DND-41 (cell line): ENCODE results near the gene TMEM163.

Experiments
- ATAC-seq: fragments of 200-7000 bp; cut with Tn5 transposase; 3 replicates; pipeline ENCODE4 v1.9.1; 2021; ENCODE audit warnings: low read depth; ENCODE audit not compliant: insufficient read depth
- DNase-seq: peaks from one replicate; pipeline ENCODE4 v3.0.0-alpha.2; 2020
- H2AFZ ChIP-seq: 2 replicates; pipeline ENCODE4 v1.6.0; 2012; ENCODE audit warnings: low read depth, low read length
- H3K27ac ChIP-seq: 2 replicates; pipeline ENCODE4 v1.5.1; 2012; ENCODE audit warnings: low read length, inconsistent platforms
- H3K27me3 ChIP-seq: fragments of 200-600 bp; sonication (generic); 2 replicates; pipeline ENCODE4 v1.6.0; 2012; ENCODE audit warnings: low read length, mild to moderate bottlenecking, inconsistent platforms; ENCODE audit not compliant: insufficient read depth, poor library complexity
- H3K36me3 ChIP-seq: 2 replicates; pipeline ENCODE4 v1.5.1; 2012; ENCODE audit warnings: low read length, inconsistent platforms; ENCODE audit not compliant: insufficient read depth
- H3K4me1 ChIP-seq: 2 replicates; pipeline ENCODE4 v1.5.1; 2012; ENCODE audit warnings: mild to moderate bottlenecking, low read length; ENCODE audit not compliant: insufficient read depth
- H3K4me2 ChIP-seq: 2 replicates; pipeline ENCODE4 v1.6.0; 2012; ENCODE audit warnings: mild to moderate bottlenecking, moderate library complexity, low read length, inconsistent platforms; ENCODE audit not compliant: insufficient read depth
- H3K4me3 ChIP-seq, 2 experiments: fragments of 200-600 bp in 1 of 2; shearing (Covaris generic) in 1 of 2; 2 replicates each; pipeline ENCODE4 v1.5.1; 2012 to 2016; ENCODE audit warnings: inconsistent platforms in 2 of 2, low read length in 2 of 2, mild to moderate bottlenecking in 2 of 2, low read depth in 1 of 2, moderate library complexity in 1 of 2
- H3K79me2 ChIP-seq: 2 replicates; pipeline ENCODE4 v1.6.0; 2012; ENCODE audit warnings: low read length, inconsistent platforms; ENCODE audit not compliant: insufficient read depth
- H3K9ac ChIP-seq: 2 replicates; pipeline ENCODE4 v1.6.0; 2012; ENCODE audit warnings: low read depth, mild to moderate bottlenecking, inconsistent platforms, low read length, moderate library complexity
- H3K9me3 ChIP-seq: 2 replicates; pipeline ENCODE4 v1.5.1; 2012; ENCODE audit warnings: low read length, moderate library complexity, mild to moderate bottlenecking, inconsistent platforms; ENCODE audit not compliant: insufficient read depth, severe bottlenecking
- H4K20me1 ChIP-seq: 2 replicates; pipeline ENCODE4 v1.6.0; 2012; ENCODE audit warnings: low read length; ENCODE audit not compliant: insufficient read depth
- EZH2 ChIP-seq: IDR thresholded peaks from 3 replicates; pipeline ENCODE4 v1.6.1; 2012; ENCODE audit warnings: borderline replicate concordance, low read depth, mild to moderate bottlenecking, moderate library complexity, low read length, inconsistent platforms; ENCODE audit not compliant: severe bottlenecking
- TF ChIP-seq, protein P1 (sequence below): IDR thresholded peaks from 2 replicates; pipeline ENCODE4 v1.5.1; 2012; ENCODE audit warnings: borderline replicate concordance, low read length, moderate library complexity, mild to moderate bottlenecking; ENCODE audit not compliant: poor library complexity, severe bottlenecking; ENCODE audit errors: extremely low read depth

TMEM163 gene

DNA sequence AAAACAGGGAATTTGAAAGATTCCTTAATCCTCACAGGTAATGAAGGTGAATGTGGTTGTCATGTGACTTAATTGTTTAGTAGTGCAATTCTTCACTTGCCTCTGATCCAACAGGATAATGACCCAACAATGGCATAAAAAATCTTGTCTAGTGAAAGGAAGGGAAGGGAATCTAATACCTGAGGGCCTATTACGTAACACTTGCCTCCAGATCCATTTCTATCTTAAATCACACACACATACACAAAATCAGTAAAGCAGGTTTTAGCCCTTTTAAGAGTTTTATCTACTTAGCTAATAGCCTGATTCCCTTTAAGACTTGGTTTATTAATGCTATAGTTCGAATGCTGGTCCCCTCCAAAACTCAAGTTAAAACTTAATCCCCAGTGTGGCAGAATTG is 118.6 kb downstream of the TMEM163 start:
- ATAC-seq (no peak), DNase-seq (no peak)
- Histone ChIP-seq H2AFZ (no peak overlapping the region), H3K27me3 (no peaks in the 10 kb centered on the region), H3K79me2 (no peaks in the 10 kb centered on the region), H3K4me3 (no peak overlapping the region), H3K4me1 (no peaks in the 10 kb centered on the region), H3K27ac (no peak overlapping the region), H3K36me3 (no peaks in the 10 kb centered on the region), H3K9me3 (no peaks in the 10 kb centered on the region), H3K4me2 (no peak overlapping the region), H4K20me1 (no peaks in the 10 kb centered on the region), H3K9ac (no peak overlapping the region)
- TF ChIP-seq, protein P1, sequence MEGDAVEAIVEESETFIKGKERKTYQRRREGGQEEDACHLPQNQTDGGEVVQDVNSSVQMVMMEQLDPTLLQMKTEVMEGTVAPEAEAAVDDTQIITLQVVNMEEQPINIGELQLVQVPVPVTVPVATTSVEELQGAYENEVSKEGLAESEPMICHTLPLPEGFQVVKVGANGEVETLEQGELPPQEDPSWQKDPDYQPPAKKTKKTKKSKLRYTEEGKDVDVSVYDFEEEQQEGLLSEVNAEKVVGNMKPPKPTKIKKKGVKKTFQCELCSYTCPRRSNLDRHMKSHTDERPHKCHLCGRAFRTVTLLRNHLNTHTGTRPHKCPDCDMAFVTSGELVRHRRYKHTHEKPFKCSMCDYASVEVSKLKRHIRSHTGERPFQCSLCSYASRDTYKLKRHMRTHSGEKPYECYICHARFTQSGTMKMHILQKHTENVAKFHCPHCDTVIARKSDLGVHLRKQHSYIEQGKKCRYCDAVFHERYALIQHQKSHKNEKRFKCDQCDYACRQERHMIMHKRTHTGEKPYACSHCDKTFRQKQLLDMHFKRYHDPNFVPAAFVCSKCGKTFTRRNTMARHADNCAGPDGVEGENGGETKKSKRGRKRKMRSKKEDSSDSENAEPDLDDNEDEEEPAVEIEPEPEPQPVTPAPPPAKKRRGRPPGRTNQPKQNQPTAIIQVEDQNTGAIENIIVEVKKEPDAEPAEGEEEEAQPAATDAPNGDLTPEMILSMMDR, result no peak
- no peak for TF ChIP-seq EZH2

DNA sequence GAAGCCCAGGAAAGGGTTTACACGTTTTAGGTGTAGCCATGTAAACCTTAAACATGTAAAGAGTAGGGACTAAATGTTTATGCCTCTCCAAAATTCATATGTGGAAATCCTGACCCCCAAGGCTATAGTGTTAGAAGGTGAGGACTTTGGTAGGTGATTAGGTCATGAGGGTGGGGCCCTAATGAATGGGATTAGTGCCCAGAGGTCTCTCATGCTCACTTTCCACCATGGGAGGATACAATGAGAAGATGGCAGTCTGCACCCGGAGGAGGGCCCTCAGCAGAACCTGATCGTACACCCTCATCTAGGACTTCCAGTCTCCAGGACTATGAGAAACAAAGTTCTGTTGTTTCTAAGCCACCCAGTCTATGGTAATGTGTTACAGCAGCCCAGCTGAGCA is 119.6 kb downstream of the TMEM163 start:
- Histone ChIP-seq H3K27ac (no peak overlapping the region), H3K36me3 (no peaks in the 10 kb centered on the region), H3K4me1 (no peaks in the 10 kb centered on the region), H3K9me3 (no peaks in the 10 kb centered on the region), H3K4me3 (no peak overlapping the region), H3K4me2 (no peak overlapping the region), H3K79me2 (no peaks in the 10 kb centered on the region), H2AFZ (no peak overlapping the region), H4K20me1 (no peaks in the 10 kb centered on the region), H3K27me3 (no peaks in the 10 kb centered on the region), H3K9ac (no peak overlapping the region)
- no peak for DNase-seq
- ATAC-seq, result no peak
- no peak for TF ChIP-seq EZH2
- TF ChIP-seq, protein P1, result no peak

DNA sequence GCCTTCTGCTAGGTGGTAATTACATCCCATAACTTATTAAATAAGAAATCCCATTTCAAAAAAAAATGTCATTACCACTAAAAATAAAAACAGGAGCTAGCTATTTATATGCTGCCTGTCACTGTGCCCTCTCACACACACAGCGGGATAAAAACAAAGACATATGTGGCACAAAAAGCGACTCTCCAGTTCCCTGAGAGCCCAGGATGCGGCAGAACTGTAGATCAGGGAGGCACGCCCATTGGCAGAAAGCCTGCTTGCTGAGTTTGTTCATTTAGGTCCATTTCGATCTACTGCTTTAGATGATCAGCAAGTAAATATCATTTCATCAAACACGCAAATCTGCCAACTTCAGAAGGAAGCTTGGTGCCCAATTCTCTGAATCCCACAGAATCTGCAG is 124.4 kb downstream of the TMEM163 start:
- ATAC-seq (no peak), DNase-seq (no peak)
- Histone ChIP-seq H4K20me1 (no peaks in the 10 kb centered on the region), H3K9me3 (peaks cover 7% of the 10 kb centered on the region), H3K4me3 (no peak overlapping the region), H3K36me3 (no peaks in the 10 kb centered on the region), H3K27me3 (no peaks in the 10 kb centered on the region), H3K9ac (no peak overlapping the region), H3K79me2 (no peaks in the 10 kb centered on the region), H3K27ac (no peak overlapping the region), H3K4me2 (no peak overlapping the region), H3K4me1 (no peaks in the 10 kb centered on the region), H2AFZ (no peak overlapping the region)
- TF ChIP-seq EZH2, result no peak
- TF ChIP-seq, protein P1, result no peak

DNA sequence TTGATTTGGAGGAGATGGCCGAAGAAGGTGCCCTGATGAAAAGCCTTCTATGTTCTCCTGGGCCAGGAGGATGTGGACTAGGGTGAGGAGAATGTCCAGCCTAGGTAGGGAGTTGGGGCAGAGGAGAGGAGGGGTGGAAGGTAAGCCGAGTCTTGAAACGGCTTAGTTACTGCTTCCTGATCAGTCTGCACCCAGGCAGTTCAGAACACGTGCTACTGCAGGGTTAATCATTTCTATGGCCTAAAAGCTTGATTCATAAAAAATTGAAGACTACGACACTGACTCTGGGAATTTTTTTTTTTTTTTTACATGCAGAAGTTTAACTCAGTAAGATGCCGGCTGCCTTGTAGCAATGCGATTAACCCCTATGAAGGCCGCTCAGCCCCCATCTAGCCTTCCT is 125.3 kb downstream of the TMEM163 start:
- no peaks in the 10 kb centered on the region for H3K27me3 ChIP-seq
- no peak overlapping the region for H3K4me2 ChIP-seq
- no peak for DNase-seq
- no peak overlapping the region for H3K9ac ChIP-seq
- no peaks in the 10 kb centered on the region for H3K36me3 ChIP-seq
- no peak overlapping the region for H2AFZ ChIP-seq
- H3K27ac ChIP-seq, result no peak overlapping the region
- H3K79me2 ChIP-seq, result no peaks in the 10 kb centered on the region
- H4K20me1 ChIP-seq, result no peaks in the 10 kb centered on the region
- no peak for ATAC-seq
- TF ChIP-seq, protein P1, result no peak
- TF ChIP-seq EZH2, result no peak
- no peak overlapping the region for H3K4me3 ChIP-seq
- no peaks in the 10 kb centered on the region for H3K4me1 ChIP-seq
- H3K9me3 ChIP-seq, result peaks cover 7% of the 10 kb centered on the region
